ENCODE measurements around the gene PLCL1.

Gene PLCL1

DNA sequence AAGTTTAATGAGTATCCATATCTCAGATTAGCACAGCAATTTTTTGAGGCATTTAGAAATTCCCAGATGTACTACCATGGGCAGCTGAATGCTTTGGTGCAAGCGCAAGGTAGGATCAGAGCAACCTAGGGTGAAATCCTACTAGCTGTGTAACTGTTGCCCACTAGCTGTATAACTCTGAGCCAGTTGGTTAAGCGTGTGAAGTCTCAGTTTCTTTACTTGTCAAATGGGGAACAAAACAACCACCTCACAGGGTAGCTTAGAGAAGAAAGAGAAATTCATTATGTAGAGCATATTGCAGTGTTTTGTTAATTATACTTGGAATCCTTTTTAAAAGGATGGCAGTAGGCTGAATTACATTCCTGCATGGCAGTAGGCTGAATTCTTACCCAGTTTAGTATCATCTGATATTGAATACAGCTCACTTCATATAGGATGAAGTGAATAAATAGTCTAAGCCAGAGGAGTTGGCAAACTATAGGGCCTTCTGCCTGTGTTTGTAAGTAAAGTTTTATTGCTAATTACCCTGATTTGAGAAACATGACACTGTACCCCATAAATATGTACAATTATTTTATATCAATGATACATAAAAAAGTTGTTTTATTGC, 180.7 kb downstream of the PLCL1 start:
- TF ChIP-seq CTCF (IDR thresholded peaks at IDR 0.05; ENCODE audit: low read depth, low read length): no peak
- no peak for DNase-seq (ENCODE audit: low read depth in 2 of 2)

GRCh38 chr2:197986977-197987376, 182.6 kb downstream of the PLCL1 start:
- no peak for TF ChIP-seq CTCF (IDR thresholded peaks at IDR 0.05; ENCODE audit: low read depth, low read length)
- no peak for DNase-seq (ENCODE audit: low read depth in 2 of 2)
- H3K4me3 ChIP-seq (replicated peaks in 1 of 2; ENCODE audit: low read depth in 2 of 2, low read length in 2 of 2): no peak overlapping the region

More for the DNA sequence above, 180.7 kb downstream of the PLCL1 start:
- H3K4me3 ChIP-seq (replicated peaks in 1 of 2; ENCODE audit: low read depth in 2 of 2, low read length in 2 of 2): no peak overlapping the region

DNA sequence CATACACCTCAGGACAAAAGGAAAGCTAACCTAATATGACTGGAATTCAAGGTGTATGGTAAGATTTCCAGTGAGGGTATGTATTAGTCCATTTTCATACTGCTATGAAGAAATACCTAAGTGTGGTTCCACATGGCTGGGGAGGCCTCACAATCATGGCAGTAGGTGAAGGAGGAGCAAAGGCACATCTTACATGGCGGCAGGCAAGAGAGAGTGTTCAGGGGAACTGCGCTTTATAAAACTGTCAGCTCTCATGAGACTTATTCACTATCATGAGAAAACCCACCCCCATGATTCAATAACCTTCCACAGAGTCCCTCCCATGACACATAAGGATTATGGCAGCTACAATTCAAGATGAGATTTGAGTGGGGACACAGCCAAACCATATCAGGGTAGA, 186.0 kb downstream of the PLCL1 start:
- no peak for TF ChIP-seq CTCF (IDR thresholded peaks at IDR 0.05; ENCODE audit: low read depth, low read length)
- DNase-seq (ENCODE audit: low read depth in 2 of 2): no peak
- no peak overlapping the region for H3K4me3 ChIP-seq (replicated peaks in 1 of 2; ENCODE audit: low read depth in 2 of 2, low read length in 2 of 2)

- H3K4me3 ChIP-seq (replicated peaks in 1 of 2; ENCODE audit: low read depth in 2 of 2, low read length in 2 of 2): no peak overlapping the region
- DNase-seq (ENCODE audit: low read depth in 2 of 2): no peak
- no peak for TF ChIP-seq CTCF (IDR thresholded peaks at IDR 0.05; ENCODE audit: low read depth, low read length)
These were observed 188.2 kb downstream of the PLCL1 start for GRCh38 chr2:197992482-197993133.

DNA sequence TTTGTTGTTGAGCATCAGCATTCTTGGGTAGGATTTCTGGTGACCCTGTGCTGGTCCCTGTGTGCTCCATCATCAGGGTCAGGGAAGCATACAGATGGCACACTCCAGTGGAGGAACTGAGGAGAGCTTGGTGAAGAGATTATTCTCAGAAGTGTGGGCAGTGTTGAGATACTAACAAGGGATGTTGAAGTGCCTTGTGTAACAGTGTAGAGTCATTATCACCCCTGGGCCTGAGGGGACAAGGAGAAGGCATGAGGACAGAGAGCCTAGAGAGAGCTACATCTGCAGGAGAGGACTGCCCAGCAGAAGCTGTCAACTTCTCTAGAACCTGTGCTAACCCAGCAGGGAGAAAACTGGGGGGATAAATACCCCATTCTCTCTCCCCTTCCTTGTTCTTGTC, 189.0 kb downstream of the PLCL1 start:
- H3K4me3 ChIP-seq (replicated peaks in 1 of 2; ENCODE audit: low read depth in 2 of 2, low read length in 2 of 2): no peak overlapping the region
- DNase-seq (ENCODE audit: low read depth in 2 of 2): no peak
- no peak for TF ChIP-seq CTCF (IDR thresholded peaks at IDR 0.05; ENCODE audit: low read depth, low read length)

- DNase-seq (ENCODE audit: low read depth in 2 of 2): peak in 1 of 2 donors; percentile 36
- TF ChIP-seq CTCF (IDR thresholded peaks at IDR 0.05; ENCODE audit: low read depth, low read length): no peak
- H3K4me3 ChIP-seq (replicated peaks in 1 of 2; ENCODE audit: low read depth in 2 of 2, low read length in 2 of 2): no peak overlapping the region
These were observed 189.4 kb downstream of the PLCL1 start for GRCh38 chr2:197993830-197994229.
